Activated gamma-delta T cell treated with anti-CD3 and anti-CD28 coated beads, Interleukin-2, amount 50 U/mL, for 16 hours (primary cell): Measurements from ENCODE around the gene RGS3.
A peak's percentile ranks its signal among the peaks of the same experiment; 100 is the strongest.
"Not testable (repeated sequence)": the region's sequence is repeated elsewhere in the genome, so short reads cannot be mapped to it uniquely, and the experiment has no call there.

Experiments used
- DNase-seq: peaks from one replicate; pipeline ENCODE4 v3.0.0-alpha.2; 2020; ENCODE audit warnings: low read depth

RGS3 gene

GRCh38 chr9:113548221-113549041 lies 84.9 kb downstream of the RGS3 start:
- DNase-seq: peak; percentile 15

GRCh38 chr9:113549892-113550291 lies 86.4 kb downstream of the RGS3 start:
- DNase-seq: not testable (repeated sequence)

GRCh38 chr9:113556877-113557593 lies 93.5 kb downstream of the RGS3 start:
- no peak for DNase-seq

- DNase-seq: no peak
These were observed 95.3 kb downstream of the RGS3 start for GRCh38 chr9:113558632-113559502.

GRCh38 chr9:113559834-113560800 lies 96.6 kb downstream of the RGS3 start:
- no peak for DNase-seq

- no peak for DNase-seq
These were observed 99.3 kb downstream of the RGS3 start for GRCh38 chr9:113562653-113563381.

GRCh38 chr9:113563826-113564497 lies 100.4 kb downstream of the RGS3 start:
- no peak for DNase-seq

GRCh38 chr9:113564498-113565237 lies 101.1 kb downstream of the RGS3 start:
- no peak for DNase-seq

- no peak for DNase-seq
These were observed 102.6 kb downstream of the RGS3 start for GRCh38 chr9:113566016-113566711.

- DNase-seq: no peak
These were observed 103.2 kb downstream of the RGS3 start for GRCh38 chr9:113566712-113567071.

GRCh38 chr9:113567361-113568080 lies 104.0 kb downstream of the RGS3 start:
- DNase-seq: no peak

GRCh38 chr9:113568081-113568435 lies 104.5 kb downstream of the RGS3 start:
- no peak for DNase-seq

- DNase-seq: no peak
These were observed 105.2 kb downstream of the RGS3 start for GRCh38 chr9:113568571-113569321.

- DNase-seq: no peak
These were observed 106.0 kb downstream of the RGS3 start for GRCh38 chr9:113569472-113570060.

- no peak for DNase-seq
These were observed 106.6 kb downstream of the RGS3 start for GRCh38 chr9:113570106-113570505.

- DNase-seq: no peak
These were observed 107.5 kb downstream of the RGS3 start for GRCh38 chr9:113570749-113571711.
